ENCODE results near the gene PRL. TPM values are rescaled to one million over a fixed set of nuclear protein-coding genes. Genes with fewer than 3 reads are reported as not detected.

PRL gene
- not detected in 2 replicates for total RNA-seq (2014; rRNA removed; shearing (Covaris generic); ENCODE audit: low replicate concordance)

DNA sequence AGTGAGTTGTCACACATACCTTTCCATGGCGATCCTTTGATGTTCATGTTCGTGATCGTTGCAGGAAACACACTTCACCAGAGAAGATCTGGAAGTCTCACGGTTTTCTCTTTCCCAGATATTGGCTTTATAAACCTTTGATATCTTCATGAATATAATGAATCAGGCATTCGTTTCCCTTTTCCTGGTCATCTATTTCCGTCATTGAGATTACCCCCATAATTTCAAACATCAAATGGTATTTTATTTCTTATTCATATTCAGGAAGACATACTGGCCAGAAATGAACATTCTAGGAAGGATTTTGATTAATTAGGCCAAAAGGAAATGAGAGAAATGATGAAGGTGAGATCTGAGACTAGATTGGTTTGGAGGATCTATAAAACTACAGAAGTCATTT lies at the start of gene PRL:
PRL (minus strand) TSS at position 101 of the 400 bp plus-strand sequence; CDS start at position 47, 54 bp downstream.
- H3K4me3 ChIP-seq, result no peak within 1 kb of the TSS
- H3K36me3 ChIP-seq, result no peaks in the 10 kb centered on the region
- H3K9me3 ChIP-seq, result no peaks in the 10 kb centered on the region
- DNase-seq, result no peak
- no peaks in the 10 kb centered on the region for H3K27me3 ChIP-seq

DNA sequence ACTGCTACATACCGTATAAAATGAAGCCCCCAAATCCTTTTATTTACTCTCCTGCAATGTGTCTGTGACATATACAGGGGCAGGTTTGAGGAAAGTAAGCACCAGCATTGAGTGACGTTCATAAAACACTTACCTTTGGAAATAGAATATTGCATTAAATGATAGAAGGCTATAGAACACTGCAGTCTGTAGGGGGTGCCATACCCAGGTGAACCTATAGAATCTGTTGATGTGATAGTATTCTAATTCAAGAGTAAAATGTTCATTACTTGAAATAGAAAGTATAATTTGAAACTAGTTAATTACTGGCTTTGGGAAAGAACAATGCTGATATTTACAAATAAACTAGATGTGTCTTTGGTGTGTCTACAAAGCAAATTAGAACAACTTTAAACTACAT lies 47.0 kb upstream of the PRL start:
- H3K27me3 ChIP-seq, result no peaks in the 10 kb centered on the region
- H3K4me3 ChIP-seq, result no peak overlapping the region
- no peak for DNase-seq
- no peaks in the 10 kb centered on the region for H3K9me3 ChIP-seq
- H3K36me3 ChIP-seq, result no peaks in the 10 kb centered on the region

DNA sequence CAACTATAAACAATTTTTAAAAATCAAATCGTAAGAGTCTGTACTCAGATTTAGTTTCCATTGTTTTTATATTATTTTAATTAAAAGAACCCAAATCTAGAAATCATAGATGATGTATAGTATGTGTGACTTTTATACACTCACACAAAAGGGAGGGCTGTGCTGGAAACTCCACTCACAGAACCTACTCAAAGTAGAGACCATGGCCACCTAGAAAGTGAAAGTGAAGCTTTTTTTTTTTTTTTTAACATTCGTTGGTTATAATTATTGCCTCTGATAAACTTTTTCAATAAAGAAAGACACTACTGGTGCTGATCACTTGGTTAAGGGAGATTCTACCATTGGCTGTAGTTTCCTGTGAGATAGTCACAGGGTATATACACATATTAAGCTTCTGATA lies 37.9 kb upstream of the PRL start:
- no peak for DNase-seq
- Histone ChIP-seq H3K36me3 (no peaks in the 10 kb centered on the region), H3K4me3 (no peak overlapping the region), H3K9me3 (no peaks in the 10 kb centered on the region), H3K27me3 (no peaks in the 10 kb centered on the region)

- Histone ChIP-seq H3K9me3 (no peaks in the 10 kb centered on the region), H3K27me3 (no peaks in the 10 kb centered on the region), H3K36me3 (no peaks in the 10 kb centered on the region), H3K4me3 (no peak overlapping the region)
- DNase-seq, result no peak
Measured at GRCh38 chr6:22333802-22334201, 37.0 kb upstream of the PRL start.

DNA sequence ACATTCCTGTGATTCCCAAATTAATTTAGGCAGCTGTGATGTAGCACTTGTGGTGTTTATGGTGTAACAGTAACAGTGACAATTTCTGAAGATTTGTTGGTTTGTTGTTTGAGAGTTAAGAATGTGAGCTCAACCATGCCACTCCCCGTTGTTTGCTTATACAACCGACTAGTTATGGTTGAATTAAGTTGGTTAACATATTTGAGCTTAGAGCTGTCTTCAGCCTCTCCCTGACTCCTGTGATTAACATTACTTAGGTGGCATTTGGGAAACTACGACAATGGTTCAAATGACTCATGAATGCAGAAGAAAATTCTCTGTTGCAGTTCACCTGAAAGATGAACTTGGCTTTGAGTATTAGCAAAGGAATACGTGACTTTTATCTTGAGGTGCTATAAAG lies 35.9 kb upstream of the PRL start:
- Histone ChIP-seq H3K36me3 (no peaks in the 10 kb centered on the region), H3K9me3 (no peaks in the 10 kb centered on the region), H3K4me3 (no peak overlapping the region), H3K27me3 (no peaks in the 10 kb centered on the region)
- DNase-seq, result no peak

- Histone ChIP-seq H3K36me3 (no peaks in the 10 kb centered on the region), H3K9me3 (no peaks in the 10 kb centered on the region), H3K27me3 (no peaks in the 10 kb centered on the region), H3K4me3 (no peak overlapping the region)
- no peak for DNase-seq
Measured at GRCh38 chr6:22332216-22332615, 35.4 kb upstream of the PRL start.

GRCh38 chr6:22330941-22331340 lies 34.1 kb upstream of the PRL start:
- Histone ChIP-seq H3K9me3 (no peaks in the 10 kb centered on the region), H3K27me3 (no peaks in the 10 kb centered on the region), H3K4me3 (no peak overlapping the region), H3K36me3 (no peaks in the 10 kb centered on the region)
- no peak for DNase-seq

- no peaks in the 10 kb centered on the region for H3K27me3 ChIP-seq
- H3K36me3 ChIP-seq, result no peaks in the 10 kb centered on the region
- no peak for DNase-seq
Measured at GRCh38 chr6:22328474-22328873, 31.6 kb upstream of the PRL start.

GRCh38 chr6:22327881-22328280 lies 31.0 kb upstream of the PRL start:
- no peak overlapping the region for H3K4me3 ChIP-seq
- H3K27me3 ChIP-seq, result no peaks in the 10 kb centered on the region
- H3K36me3 ChIP-seq, result no peaks in the 10 kb centered on the region
- no peaks in the 10 kb centered on the region for H3K9me3 ChIP-seq
- no peak for DNase-seq

More at GRCh38 chr6:22328474-22328873, 31.6 kb upstream of the PRL start:
- H3K4me3 ChIP-seq, result no peak overlapping the region
- no peaks in the 10 kb centered on the region for H3K9me3 ChIP-seq

DNA sequence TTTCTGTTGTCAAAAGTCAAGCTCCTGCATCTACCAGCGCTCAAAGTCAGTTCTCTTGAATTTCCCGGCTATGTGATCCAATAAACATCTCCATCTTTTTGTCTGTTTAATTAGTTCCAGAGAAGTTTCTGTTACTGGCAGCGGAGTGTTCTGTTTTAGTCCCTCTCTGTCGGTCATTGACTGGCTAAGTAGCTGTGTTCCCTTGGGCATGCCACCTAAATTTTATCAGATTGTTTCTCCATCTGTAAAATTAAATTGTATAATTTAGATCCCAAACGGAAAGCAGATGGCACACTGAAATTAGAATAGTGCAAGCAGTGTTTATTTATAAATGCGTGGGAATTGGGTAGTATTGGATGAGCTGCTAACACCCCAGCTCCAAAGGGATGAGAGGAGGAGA lies 29.7 kb upstream of the PRL start:
- no peaks in the 10 kb centered on the region for H3K36me3 ChIP-seq
- H3K9me3 ChIP-seq, result no peaks in the 10 kb centered on the region
- H3K27me3 ChIP-seq, result no peaks in the 10 kb centered on the region
- H3K4me3 ChIP-seq, result no peak overlapping the region
- no peak for DNase-seq

DNA sequence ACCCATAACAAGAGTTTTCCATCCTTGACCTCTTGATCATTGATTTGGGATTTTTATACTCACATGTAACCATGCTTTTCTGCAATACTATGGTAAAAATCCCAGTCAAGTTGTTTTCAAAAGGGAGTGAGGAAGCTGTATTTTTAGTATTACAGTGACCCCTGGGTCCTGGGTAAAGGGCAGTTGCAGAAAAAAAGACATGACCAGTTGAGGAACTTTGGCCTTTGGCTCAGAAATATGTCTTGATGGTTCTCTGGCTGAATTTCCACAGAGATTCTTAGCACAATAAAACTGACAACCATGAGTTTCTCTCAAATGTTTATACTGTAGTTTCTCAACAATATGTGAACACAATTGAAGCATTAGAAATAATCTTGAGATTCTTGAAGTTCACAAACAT lies 28.6 kb upstream of the PRL start:
- Histone ChIP-seq H3K4me3 (no peak overlapping the region), H3K9me3 (no peaks in the 10 kb centered on the region), H3K36me3 (no peaks in the 10 kb centered on the region), H3K27me3 (no peaks in the 10 kb centered on the region)
- no peak for DNase-seq

DNA sequence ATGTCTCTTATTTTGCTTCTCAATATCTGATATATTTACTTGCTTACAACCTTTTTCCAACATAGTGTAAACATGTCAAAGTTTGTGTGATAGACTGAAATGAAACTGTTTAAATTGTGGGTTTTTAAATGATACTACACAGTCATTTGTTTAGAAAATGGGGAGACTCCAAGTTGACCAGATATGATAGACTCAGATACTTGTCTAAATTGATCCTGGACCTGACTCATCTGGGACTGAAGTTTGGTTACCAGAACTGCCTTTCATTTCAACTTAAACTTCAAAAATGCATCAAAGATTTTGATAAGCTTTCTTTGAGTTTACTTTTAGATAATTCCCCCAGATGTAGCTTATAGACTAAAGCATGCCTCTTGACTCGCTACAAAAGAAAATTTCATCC lies 27.0 kb upstream of the PRL start:
- Histone ChIP-seq H3K9me3 (no peaks in the 10 kb centered on the region), H3K4me3 (no peak overlapping the region), H3K27me3 (no peaks in the 10 kb centered on the region), H3K36me3 (no peaks in the 10 kb centered on the region)
- no peak for DNase-seq

DNA sequence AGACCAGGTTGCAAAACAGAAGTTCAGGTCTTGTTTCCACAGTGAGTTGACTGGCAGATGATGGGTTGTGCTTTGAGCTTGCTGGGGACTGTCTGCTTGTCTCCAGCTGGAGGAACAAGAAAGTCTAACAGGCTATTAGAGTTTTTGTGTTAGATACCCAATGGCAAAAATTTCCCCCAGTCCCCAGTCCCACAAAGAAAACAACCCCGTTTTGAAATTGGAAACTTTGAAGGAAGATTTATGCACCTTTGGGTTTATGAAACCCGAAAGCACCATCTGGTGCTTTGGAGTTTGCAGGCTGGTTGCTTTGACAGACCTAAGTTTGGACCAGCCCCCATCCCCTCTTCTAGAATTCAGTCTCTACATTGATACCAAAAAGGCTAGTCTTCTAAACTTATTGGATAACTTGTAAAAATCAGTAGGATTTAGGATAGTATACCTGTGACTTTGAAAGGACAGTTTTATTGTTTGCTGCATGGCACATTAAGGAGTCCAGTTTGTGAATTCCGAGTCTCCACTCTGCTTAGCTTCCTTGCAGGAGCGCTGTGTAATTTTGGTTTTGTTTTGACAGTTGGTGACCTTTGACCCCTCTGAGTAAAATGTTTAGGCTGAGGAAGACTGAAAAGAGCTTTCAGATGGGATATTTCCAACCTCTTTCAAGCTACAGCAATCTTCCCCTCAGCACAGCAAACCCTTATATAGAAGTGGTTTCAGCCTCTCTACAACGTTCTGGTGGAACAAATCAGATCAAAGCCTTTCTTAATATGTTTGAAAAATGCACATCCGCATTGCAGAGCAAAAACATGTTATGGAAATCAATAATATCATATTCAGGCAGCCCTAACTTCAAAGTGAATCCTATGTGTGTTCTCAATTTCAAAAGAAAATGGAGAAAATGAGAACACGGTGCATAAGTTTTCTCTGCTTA lies 25.5 kb upstream of the PRL start:
- H3K9me3 ChIP-seq, result no peaks in the 10 kb centered on the region
- DNase-seq, result no peak
- H3K4me3 ChIP-seq, result no peak overlapping the region
- H3K36me3 ChIP-seq, result no peaks in the 10 kb centered on the region
- H3K27me3 ChIP-seq, result no peaks in the 10 kb centered on the region

GRCh38 chr6:22320750-22321149 lies 23.9 kb upstream of the PRL start:
- no peaks in the 10 kb centered on the region for H3K27me3 ChIP-seq
- no peak overlapping the region for H3K4me3 ChIP-seq
- H3K9me3 ChIP-seq, result no peaks in the 10 kb centered on the region
- DNase-seq, result peak; percentile 45
- H3K36me3 ChIP-seq, result no peaks in the 10 kb centered on the region

DNA sequence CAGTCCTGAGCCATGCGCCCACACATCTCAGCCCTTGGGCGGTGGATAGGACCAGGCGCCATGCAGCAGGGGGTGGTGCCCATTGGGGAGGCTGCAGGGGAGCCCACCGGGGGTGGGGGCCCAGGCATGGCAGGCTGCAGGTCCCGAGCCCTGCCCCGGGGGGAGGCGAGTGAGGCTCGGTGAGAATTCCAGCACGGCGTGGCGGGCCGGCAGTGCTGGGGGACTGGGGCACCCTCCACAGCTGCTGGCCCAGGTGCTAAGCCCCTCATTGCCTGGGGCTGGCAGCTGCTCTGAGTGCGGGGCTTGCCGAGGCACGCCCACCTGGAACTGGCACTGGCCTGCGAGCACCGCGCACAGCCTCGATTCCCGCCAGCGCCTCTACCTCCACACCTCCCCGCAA lies 21.6 kb upstream of the PRL start:
- DNase-seq, result no peak
- no peaks in the 10 kb centered on the region for H3K36me3 ChIP-seq
- H3K27me3 ChIP-seq, result no peaks in the 10 kb centered on the region
- no peaks in the 10 kb centered on the region for H3K9me3 ChIP-seq
- H3K4me3 ChIP-seq, result no peak overlapping the region

DNA sequence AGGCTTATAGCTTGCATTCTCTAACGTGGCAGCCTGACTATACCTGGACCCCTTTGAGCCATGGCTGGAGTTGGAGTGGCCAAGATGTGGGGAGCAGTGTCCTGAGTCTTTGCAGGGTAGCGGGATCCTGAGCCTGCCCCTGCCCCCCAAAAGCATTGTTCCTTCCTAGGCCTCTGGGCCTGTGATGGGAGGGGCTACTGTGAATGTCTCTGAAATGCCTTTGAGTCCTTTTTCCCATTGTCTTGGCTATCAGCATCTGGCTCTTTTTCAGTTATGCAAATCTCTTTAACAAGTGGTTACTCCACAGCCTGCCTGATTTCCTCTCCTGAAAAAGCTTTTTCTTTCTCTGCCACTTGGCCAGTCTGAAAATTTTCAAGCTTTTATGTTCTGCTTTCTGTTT lies 17.0 kb upstream of the PRL start:
- 0 out of 2 replicates have a peak, but pooled peaks cover 4% of the 10 kb centered on the region for H3K9me3 ChIP-seq
- H3K27me3 ChIP-seq, result no peaks in the 10 kb centered on the region
- H3K4me3 ChIP-seq, result no peak overlapping the region
- DNase-seq, result no peak
- no peaks in the 10 kb centered on the region for H3K36me3 ChIP-seq

- 0 out of 2 replicates have a peak, but pooled peaks cover 4% of the 10 kb centered on the region for H3K9me3 ChIP-seq
- no peaks in the 10 kb centered on the region for H3K36me3 ChIP-seq
- no peak for DNase-seq
- H3K4me3 ChIP-seq, result no peak overlapping the region
- no peaks in the 10 kb centered on the region for H3K27me3 ChIP-seq
Measured at GRCh38 chr6:22308939-22309338, 12.1 kb upstream of the PRL start.

Data from MG63 (cell line).